A673 (cell line): ENCODE data around the gene MYO5A.

Experiments used
- CTCF ChIP-seq: fragments of 300-800, 200-600 bp; sonication (generic); conservative IDR thresholded peaks from 2 replicates; pipeline ENCODE4 v1.5.1; 2017; ENCODE audit warnings: low read depth, mild to moderate bottlenecking, antibody characterized with exemption, low read length, moderate library complexity, mixed read lengths
- EZH2 ChIP-seq: fragments of 200-600 bp; sonication (generic); IDR thresholded peaks from 2 replicates; pipeline ENCODE4 v1.6.1; 2017; ENCODE audit warnings: borderline replicate concordance, low read depth, mild to moderate bottlenecking, mixed read lengths, antibody characterized with exemption, low read length; ENCODE audit not compliant: poor library complexity, severe bottlenecking

- no peak for TF ChIP-seq CTCF
- no peak for TF ChIP-seq EZH2
Observed at GRCh38 chr15:52427804-52428203, 100.9 kb downstream of the MYO5A start.
